Cardiac muscle cell (in vitro differentiated cells and primary cell): ENCODE measurements around the gene LGALS9. TPM values are rescaled to one million over a fixed set of nuclear protein-coding genes. Genes with fewer than 3 reads are reported as not detected.

Experiments
- DNase-seq, 2 donors: peaks; one replicate each; pipeline versions ENCODE4 v3.0.0 to v3.0.0-alpha.2; 2010 to 2017; ENCODE audit warnings: low read depth in 1 of 2, low spot score in 1 of 2
- H3K27ac ChIP-seq: fragments of 200-600 bp; sonication (generic); 2 replicates; pipeline ENCODE4 v1.5.1; 2016
- H3K27me3 ChIP-seq: fragments of 200-600 bp; sonication (generic); 2 replicates; pipeline ENCODE4 v1.6.0; 2016; ENCODE audit warnings: control low read depth
- H3K36me3 ChIP-seq: fragments of 200-600 bp; sonication (generic); 2 replicates; pipeline ENCODE4 v1.5.1; 2016; ENCODE audit warnings: control low read depth
- H3K4me1 ChIP-seq: fragments of 200-600 bp; sonication (generic); 2 replicates; pipeline ENCODE4 v1.8.1; 2017; ENCODE audit warnings: low read depth, mild to moderate bottlenecking, mixed run types
- H3K4me3 ChIP-seq: fragments of 200-600 bp; sonication (generic); 2 replicates; pipeline ENCODE4 v1.5.1; 2016; ENCODE audit warnings: mild to moderate bottlenecking
- H3K9me3 ChIP-seq: fragments of 200-600 bp; sonication (generic); 2 replicates; pipeline ENCODE4 v1.5.1; 2017; ENCODE audit warnings: low read depth, mild to moderate bottlenecking, control low read depth
- CTCF ChIP-seq: IDR thresholded peaks from 2 replicates; pipeline ENCODE4 v1.5.1; 2012; ENCODE audit warnings: low read depth, mild to moderate bottlenecking, low read length
- polyA plus RNA-seq: library from polyadenylated mRNA; unstranded; fragments of >200 nt; fragmentation: Nextera tagmentation; extraction: Ambion mirVana; gene quantifications from 2 replicates; pipeline ENCODE4 v1.2.1, GENCODE V29; 2016
- total RNA-seq: library from RNA; depleted of rRNA; stranded (reverse); fragments of >200 nt; gene quantifications from 2 replicates; pipeline ENCODE4 v1.2.3, GENCODE V29; 2016

The LGALS9 gene
- total and polyA plus RNA-seq, 2 experiments from 2014 or later = 0.46 to 0.63 TPM

- Histone ChIP-seq H3K4me3 (no peak overlapping the region), H3K4me1 (no peaks in the 10 kb centered on the region), H3K9me3 (no peaks in the 10 kb centered on the region), H3K27me3 (no peaks in the 10 kb centered on the region), H3K36me3 (peaks cover 12% of the 10 kb centered on the region), H3K27ac (no peak overlapping the region)
- no peak for DNase-seq
- TF ChIP-seq CTCF = no peak
Measured at GRCh38 chr17:27616414-27616813, 14.6 kb upstream of the LGALS9 start.

- H3K4me3 ChIP-seq = no peak overlapping the region
- H3K9me3 ChIP-seq = no peaks in the 10 kb centered on the region
- DNase-seq = no peak
- no peak overlapping the region for H3K27ac ChIP-seq
- no peaks in the 10 kb centered on the region for H3K27me3 ChIP-seq
- TF ChIP-seq CTCF = no peak
- peaks cover 18% of the 10 kb centered on the region for H3K36me3 ChIP-seq
- no peaks in the 10 kb centered on the region for H3K4me1 ChIP-seq
Measured at GRCh38 chr17:27618417-27618816, 12.6 kb upstream of the LGALS9 start.

GRCh38 chr17:27620721-27621120 lies 10.3 kb upstream of the LGALS9 start:
- Histone ChIP-seq H3K27ac (no peak overlapping the region), H3K36me3 (peaks cover 15% of the 10 kb centered on the region), H3K4me3 (no peak overlapping the region), H3K27me3 (no peaks in the 10 kb centered on the region), H3K4me1 (no peaks in the 10 kb centered on the region), H3K9me3 (no peaks in the 10 kb centered on the region)
- DNase-seq = no peak
- TF ChIP-seq CTCF = no peak

GRCh38 chr17:27621536-27621935 lies 9.5 kb upstream of the LGALS9 start:
- no peaks in the 10 kb centered on the region for H3K9me3 ChIP-seq
- no peak for TF ChIP-seq CTCF
- peaks cover 15% of the 10 kb centered on the region for H3K36me3 ChIP-seq
- DNase-seq = no peak
- H3K27ac ChIP-seq = no peak overlapping the region
- no peaks in the 10 kb centered on the region for H3K27me3 ChIP-seq
- H3K4me1 ChIP-seq = no peaks in the 10 kb centered on the region
- no peak overlapping the region for H3K4me3 ChIP-seq

GRCh38 chr17:27621942-27622559 lies 8.9 kb upstream of the LGALS9 start:
- H3K4me1 ChIP-seq = no peaks in the 10 kb centered on the region
- H3K4me3 ChIP-seq = no peak overlapping the region
- no peak overlapping the region for H3K27ac ChIP-seq
- peaks cover 12% of the 10 kb centered on the region for H3K36me3 ChIP-seq
- no peaks in the 10 kb centered on the region for H3K9me3 ChIP-seq
- no peak for TF ChIP-seq CTCF
- H3K27me3 ChIP-seq = no peaks in the 10 kb centered on the region
- DNase-seq = no peak
